Measurements from ENCODE around the gene C5orf47.

- TF ChIP-seq CTCF (IDR thresholded peaks at IDR 0.05) = no peak
- TF ChIP-seq REST (IDR thresholded peaks at IDR 0.05; ENCODE audit: insufficient read depth in 1 of 2, low read depth in 2 of 2, low read length in 1 of 2) = no peak
- no peak for TF ChIP-seq POLR2AphosphoS5 (IDR thresholded peaks at IDR 0.05; ENCODE audit: low read depth, low read length)
Observed at GRCh38 chr5:174046558-174046957, 57.6 kb downstream of the C5orf47 start.
